Sigmoid colon (tissue), 4 donors: ENCODE results near the gene RBBP9.

Experiments
- CTCF ChIP-seq, 4 experiments: fragments of 450-650 bp in 3 of 4; fragments of 200-600 bp in 1 of 4; IDR thresholded peaks; one replicate each; pipeline ENCODE4 v1.5.1; 2016 to 2019; ENCODE audit warnings: antibody characterized with exemption in 4 of 4, mild to moderate bottlenecking in 3 of 4, moderate library complexity in 2 of 4
- EP300 ChIP-seq, 4 donors: sonication (generic); formaldehyde crosslinking; IDR thresholded peaks; one replicate each; pipeline ENCODE4 v1.6.1; 2017; ENCODE audit warnings: antibody characterized with exemption in 4 of 4
- POLR2A ChIP-seq, 2 donors: fragments of 450-650 bp; IDR thresholded peaks; one replicate each; pipeline ENCODE4 v1.6.1; 2016; ENCODE audit warnings: antibody characterized with exemption in 2 of 2, mild to moderate bottlenecking in 2 of 2, moderate library complexity in 2 of 2

DNA sequence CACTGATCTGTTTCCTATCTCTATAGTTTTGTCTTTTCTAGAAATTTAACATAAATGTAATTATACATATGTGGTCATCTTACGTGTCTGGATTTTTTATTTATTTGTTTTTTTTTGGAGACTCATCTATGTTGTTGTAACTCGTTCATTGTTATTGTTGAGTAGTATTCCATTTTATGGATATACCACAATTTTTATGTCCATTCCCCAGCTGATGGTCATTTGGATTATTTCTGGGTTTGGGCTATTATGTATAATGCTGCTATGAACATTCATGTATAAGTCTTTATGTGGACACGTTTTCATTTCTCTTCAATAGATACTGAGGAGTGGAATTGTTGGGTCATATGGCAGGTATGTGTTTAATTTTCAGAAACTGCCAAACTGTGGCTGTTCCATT lies 40.4 kb downstream of the RBBP9 start:
- TF ChIP-seq EP300 (IDR thresholded peaks at IDR 0.05): no peak
- no peak for TF ChIP-seq CTCF (IDR thresholded peaks at IDR 0.05)
- no peak for TF ChIP-seq POLR2A (IDR thresholded peaks at IDR 0.05)
